Measurements from ENCODE around the gene INSIG2.

INSIG2 gene

DNA sequence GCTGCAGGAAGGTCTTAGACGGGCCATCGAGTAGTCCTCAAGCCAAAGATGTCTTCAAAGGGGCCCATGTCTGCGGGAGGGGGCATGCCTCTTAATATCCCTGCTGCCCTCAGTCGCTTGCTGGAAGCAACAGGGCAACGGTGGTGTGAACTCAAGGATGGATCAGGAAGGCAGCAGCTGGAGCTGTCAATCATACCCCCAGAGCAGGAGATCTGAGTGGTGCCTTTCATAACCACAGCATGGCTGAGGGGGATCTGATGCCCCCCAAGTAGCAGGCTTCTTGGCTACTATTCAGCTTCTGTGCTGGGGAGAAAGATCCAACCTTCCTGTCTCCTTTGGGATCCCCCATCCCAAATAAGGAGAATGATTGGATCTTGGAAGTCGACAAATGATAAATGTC is 46.4 kb downstream of the INSIG2 start:
- DNase-seq: no peak

DNA sequence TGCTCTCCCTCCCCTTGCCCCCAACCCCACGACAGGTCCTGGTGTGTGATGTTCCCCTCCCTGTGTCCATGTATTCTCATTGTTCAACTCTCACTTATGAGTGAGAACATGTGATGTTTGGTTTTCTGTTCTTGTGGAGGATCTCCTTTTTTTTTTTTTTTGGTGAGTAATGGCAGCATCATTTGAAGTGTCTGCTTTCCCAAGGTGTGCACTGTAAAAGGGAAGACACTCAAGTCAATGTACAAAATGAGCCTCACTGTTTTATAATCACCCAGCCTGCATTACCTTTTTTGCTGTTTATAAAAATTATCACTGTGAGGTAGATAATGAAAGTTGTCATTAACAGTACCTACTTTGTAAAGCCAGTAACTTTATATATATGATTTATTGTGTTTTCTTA is 56.9 kb downstream of the INSIG2 start:
- no peak for DNase-seq

DNA sequence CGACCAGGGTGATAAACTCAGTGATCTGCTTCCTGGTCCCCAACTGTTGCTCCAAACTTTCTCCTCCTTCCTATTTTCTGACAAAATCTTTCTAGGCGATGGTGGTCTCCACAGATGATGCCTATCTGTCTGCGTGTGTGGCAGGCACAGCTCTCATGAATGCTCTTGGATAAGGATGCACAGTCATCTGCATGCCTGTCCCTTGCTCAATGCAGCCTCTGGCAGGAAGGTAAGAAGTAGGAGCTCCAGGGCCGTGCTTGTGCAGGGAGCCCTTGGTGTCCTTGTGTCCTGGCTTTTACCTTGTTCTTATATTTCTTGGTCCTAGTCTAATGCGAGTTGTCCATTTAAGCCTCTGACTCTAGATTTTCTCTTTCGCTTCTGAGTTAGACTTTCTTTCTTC is 57.5 kb downstream of the INSIG2 start:
- no peak for DNase-seq

DNA sequence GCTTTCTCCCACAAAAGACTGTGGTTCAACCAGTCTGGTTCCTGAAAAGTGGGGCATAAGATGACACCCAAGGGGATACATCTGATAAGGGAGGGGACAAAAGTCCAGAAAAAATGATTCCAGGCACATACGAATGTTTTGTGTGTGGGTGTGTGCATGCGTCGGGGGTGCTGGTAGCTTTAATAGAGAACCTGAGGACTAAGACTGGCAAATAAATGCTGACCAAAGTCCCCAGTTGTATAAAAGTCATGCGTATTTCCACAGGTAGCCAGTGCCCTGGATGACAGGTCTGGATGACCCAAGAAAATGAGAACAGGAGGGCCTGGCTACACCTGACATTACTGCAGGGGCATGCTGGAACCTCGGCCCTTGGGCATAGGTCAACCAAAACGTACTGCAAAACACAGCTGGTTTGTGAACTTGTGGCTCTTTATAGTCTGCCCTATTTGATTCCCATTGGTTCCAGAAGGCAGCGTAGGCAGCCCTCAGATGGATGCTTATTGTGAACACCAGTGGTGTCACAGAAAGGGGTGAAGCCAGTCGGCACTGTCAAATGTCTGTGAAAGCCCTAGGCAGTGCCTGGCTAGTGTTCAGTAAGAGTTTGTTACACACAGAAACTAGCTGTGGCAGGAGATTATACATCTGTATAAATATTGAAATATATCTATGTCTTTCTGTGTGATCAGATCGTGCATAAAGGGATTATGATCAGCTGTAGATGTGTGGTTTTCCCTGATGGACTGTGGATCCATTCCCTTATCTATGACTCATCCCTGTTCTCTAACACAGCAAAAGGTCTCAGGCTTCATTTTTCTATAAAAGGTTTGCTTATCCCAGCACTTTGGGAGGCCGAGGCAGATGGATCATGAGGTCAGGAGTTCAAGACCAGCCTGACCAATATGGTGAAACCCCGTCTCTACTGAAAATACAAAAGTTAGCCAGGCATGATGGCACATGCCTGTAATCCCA is 58.3 kb downstream of the INSIG2 start:
- DNase-seq: no peak

DNA sequence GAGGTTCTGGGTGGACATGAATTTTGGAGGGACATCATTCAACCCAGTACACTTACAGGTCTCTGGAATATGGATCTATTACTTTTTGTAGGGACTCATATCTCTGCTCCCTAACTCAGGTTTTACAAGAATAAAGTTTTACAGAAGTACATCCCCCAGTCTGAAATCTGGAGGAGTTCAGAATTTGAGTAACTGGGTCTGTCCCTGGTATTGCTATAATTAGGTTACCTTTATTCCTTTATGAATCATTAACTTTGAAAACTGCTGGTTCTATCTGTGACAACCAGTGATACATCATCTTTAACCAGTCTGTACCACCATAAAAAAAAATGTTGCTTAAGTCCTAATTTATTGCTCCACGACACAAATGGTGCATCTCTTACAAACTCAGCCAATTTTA is 59.9 kb downstream of the INSIG2 start:
- DNase-seq: no peak

DNA sequence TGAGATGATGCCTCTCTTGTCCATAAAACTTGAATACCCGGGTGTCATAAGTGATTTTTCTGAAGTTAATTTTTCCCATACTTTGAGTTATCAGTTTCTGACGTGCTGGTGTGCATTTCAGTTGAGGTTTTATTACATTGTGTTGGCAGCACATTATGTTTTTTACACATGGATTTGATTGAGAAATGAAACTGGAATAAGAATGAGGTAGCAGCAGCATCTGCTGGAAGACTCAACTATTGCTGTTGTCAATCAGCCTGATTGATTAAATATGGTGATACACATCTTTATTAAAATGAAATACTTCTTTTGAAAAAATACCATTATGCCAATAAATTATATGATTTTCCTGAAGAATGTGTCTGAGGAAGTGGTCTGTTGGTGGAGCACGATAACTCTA is 60.5 kb downstream of the INSIG2 start:
- no peak for DNase-seq

DNA sequence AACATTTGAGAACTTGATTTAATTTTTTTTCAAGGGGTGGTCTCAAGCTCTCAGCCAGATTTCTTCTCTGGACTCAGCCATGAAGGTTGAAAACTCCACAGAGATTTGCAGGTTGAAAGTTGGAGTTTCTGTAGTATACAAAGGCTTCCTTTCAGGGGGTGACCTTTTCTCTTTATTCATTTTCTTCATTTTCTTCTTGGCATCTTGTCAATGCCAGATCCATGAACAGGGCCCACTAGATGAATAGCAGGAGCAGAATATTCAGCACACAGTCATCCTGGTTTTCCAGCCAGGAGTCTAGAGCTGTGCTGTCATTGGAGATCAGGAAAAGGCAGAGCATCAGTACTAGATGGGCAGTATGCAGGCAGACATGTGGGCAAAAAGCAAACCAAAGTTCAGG is 62.0 kb downstream of the INSIG2 start:
- no peak for DNase-seq

DNA sequence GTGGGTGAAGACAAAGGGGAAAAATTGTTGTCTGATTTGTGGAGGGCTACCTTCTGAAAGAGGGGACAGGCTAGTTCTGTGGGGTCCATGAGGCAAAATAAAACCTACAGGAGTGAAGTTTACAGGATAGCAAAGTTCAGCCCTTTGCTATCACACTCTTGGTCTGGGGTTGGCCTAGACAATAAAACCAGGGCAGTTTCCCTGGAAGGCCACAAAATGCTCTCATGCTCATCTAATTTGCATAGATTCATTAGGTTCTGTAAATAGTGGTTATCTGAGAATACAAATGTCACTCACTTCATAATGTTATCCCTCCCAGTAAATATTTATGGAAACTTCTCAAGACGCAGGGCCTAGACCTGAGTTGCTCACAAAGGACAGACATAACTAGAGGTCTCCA is 63.6 kb downstream of the INSIG2 start:
- DNase-seq: no peak

DNA sequence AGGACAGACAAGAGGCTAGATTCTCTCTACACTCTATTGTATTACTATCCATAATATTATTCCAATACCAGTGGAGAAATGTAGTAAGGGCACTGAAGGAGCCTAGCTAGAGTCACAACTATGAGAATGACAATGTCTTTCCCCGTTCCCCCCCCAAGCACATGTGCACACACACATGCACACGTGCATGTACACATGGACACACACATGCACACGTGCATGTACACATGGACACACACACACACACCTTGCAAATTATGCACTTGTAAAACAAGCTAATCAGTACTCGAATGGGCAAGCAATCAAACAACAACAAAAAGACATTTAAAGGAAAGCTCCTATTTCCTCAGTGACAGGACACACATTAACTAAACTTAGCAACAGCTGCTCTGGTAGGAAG is 65.2 kb downstream of the INSIG2 start:
- DNase-seq: no peak

DNA sequence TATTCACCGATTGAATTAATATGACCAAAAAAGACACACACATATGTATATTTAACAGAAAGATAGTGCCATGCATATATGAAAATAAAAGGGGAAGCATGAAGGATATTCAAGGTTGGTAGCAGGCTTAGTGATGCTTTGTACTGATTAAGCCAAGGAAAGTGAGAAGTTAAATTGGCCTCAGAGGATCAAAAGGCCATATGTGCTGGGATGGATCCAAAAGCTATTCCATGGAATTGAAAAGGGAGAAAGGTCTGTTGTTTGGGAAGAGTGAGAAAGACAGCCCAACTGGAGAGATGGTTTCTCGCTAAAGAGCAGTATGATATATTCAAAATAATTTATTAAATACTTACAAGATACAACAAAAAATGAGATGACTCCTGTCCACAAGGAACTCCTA is 65.9 kb downstream of the INSIG2 start:
- no peak for DNase-seq
